ENCODE measurements around the gene PEX26.

The PEX26 gene

GRCh38 chr22:18108187-18108586 lies 30.4 kb downstream of the PEX26 start:
- Histone ChIP-seq H2BK120ac (ENCODE audit: low read depth, low read length) (no peak overlapping the region), H3K4me1 (ENCODE audit: control insufficient read depth, insufficient read depth, low read depth, low read length) (peaks cover 22% of the 10 kb centered on the region), H3K79me1 (replicated peaks; ENCODE audit: low read length, poor library complexity, severe bottlenecking) (no peaks in the 10 kb centered on the region), H3K27me3 (ENCODE audit: control insufficient read depth in 1 of 2, insufficient read depth in 1 of 2, low read length in 2 of 2) (peaks cover 23 to 37% of the 10 kb centered on the region in 2 experiments), H3K4me3 (ENCODE audit: insufficient read depth in 1 of 2, low read depth in 1 of 2, low read length in 2 of 2) (no peak overlapping the region), H3K4ac (ENCODE audit: low read depth in 1 of 2, low read length in 2 of 2) (no peak overlapping the region), H3K36me3 (ENCODE audit: control insufficient read depth in 1 of 2, insufficient read depth in 2 of 2, low read depth in 1 of 2, low read length in 2 of 2) (no peaks in the 10 kb centered on the region), H2AFZ (ENCODE audit: low read depth, low read length) (no peak overlapping the region), H4K8ac (ENCODE audit: low read length) (no peak overlapping the region), H3K23ac (ENCODE audit: low read length in 2 of 2) (no peak overlapping the region), H3K14ac (ENCODE audit: low read length in 2 of 2) (no peak overlapping the region), H3K27ac (ENCODE audit: low read length, poor library complexity, severe bottlenecking) (no peak overlapping the region), H4K91ac (ENCODE audit: low read length) (no peak overlapping the region), H3K9ac (ENCODE audit: low read length) (no peak overlapping the region), H3K9me3 (ENCODE audit: control insufficient read depth, low read length) (no peaks in the 10 kb centered on the region), H2AK5ac (ENCODE audit: low read length, severe bottlenecking) (no peak overlapping the region), H2BK5ac (ENCODE audit: low read depth, low read length, poor library complexity, severe bottlenecking) (no peak overlapping the region), H3K18ac (ENCODE audit: low read depth in 1 of 2, low read length in 2 of 2) (no peak overlapping the region), H2BK15ac (ENCODE audit: low read depth, poor library complexity, severe bottlenecking) (no peak overlapping the region), H2BK12ac (ENCODE audit: low read length in 2 of 2) (no peak overlapping the region), H3K4me2 (ENCODE audit: low read length, poor library complexity, severe bottlenecking) (no peak overlapping the region)
- no peak for DNase-seq
- WGBS = 100% methylated on average over 2 of the region's 3 CpGs

GRCh38 chr22:18109410-18110193 lies 31.8 kb downstream of the PEX26 start:
- Histone ChIP-seq H3K18ac (ENCODE audit: low read depth in 1 of 2, low read length in 2 of 2) (no peak overlapping the region), H4K8ac (ENCODE audit: low read length) (no peak overlapping the region), H2BK15ac (ENCODE audit: low read depth, poor library complexity, severe bottlenecking) (no peak overlapping the region), H2AFZ (ENCODE audit: low read depth, low read length) (no peak overlapping the region), H2BK120ac (ENCODE audit: low read depth, low read length) (no peak overlapping the region), H3K9me3 (ENCODE audit: control insufficient read depth, low read length) (no peaks in the 10 kb centered on the region), H3K14ac (ENCODE audit: low read length in 2 of 2) (no peak overlapping the region), H3K27ac (ENCODE audit: low read length, poor library complexity, severe bottlenecking) (no peak overlapping the region), H3K23ac (ENCODE audit: low read length in 2 of 2) (peak overlapping the region in 1 of 2 experiments; percentile 73), H2AK5ac (ENCODE audit: low read length, severe bottlenecking) (no peak overlapping the region), H3K4me1 (ENCODE audit: control insufficient read depth, insufficient read depth, low read depth, low read length) (peaks cover 18% of the 10 kb centered on the region), H3K4ac (ENCODE audit: low read depth in 1 of 2, low read length in 2 of 2) (no peak overlapping the region), H3K36me3 (ENCODE audit: control insufficient read depth in 1 of 2, insufficient read depth in 2 of 2, low read depth in 1 of 2, low read length in 2 of 2) (no peaks in the 10 kb centered on the region), H3K9ac (ENCODE audit: low read length) (no peak overlapping the region), H3K4me3 (ENCODE audit: insufficient read depth in 1 of 2, low read depth in 1 of 2, low read length in 2 of 2) (peak overlapping the region in 1 of 2 experiments; percentile 68), H3K4me2 (ENCODE audit: low read length, poor library complexity, severe bottlenecking) (peak overlapping the region; percentile 87), H4K91ac (ENCODE audit: low read length) (no peak overlapping the region), H2BK12ac (ENCODE audit: low read length in 2 of 2) (no peak overlapping the region), H3K79me1 (replicated peaks; ENCODE audit: low read length, poor library complexity, severe bottlenecking) (no peaks in the 10 kb centered on the region), H3K27me3 (ENCODE audit: control insufficient read depth in 1 of 2, insufficient read depth in 1 of 2, low read length in 2 of 2) (peaks cover 29 to 40% of the 10 kb centered on the region in 2 experiments), H2BK5ac (ENCODE audit: low read depth, low read length, poor library complexity, severe bottlenecking) (no peak overlapping the region)
- no peak for DNase-seq
- WGBS = 72% methylated on average over 14 of the region's 14 CpGs

GRCh38 chr22:18110194-18110953 lies 32.6 kb downstream of the PEX26 start, which contains the start of gene TUBA8:
TUBA8 (plus strand) TSS chr22:18110809; CDS start chr22:18110866, 57 bp downstream.
- no peak within 1 kb of the TSS for H4K91ac ChIP-seq (ENCODE audit: low read length)
- peak within 1 kb of the TSS in 1 of 2 experiments; percentile 23 for H3K18ac ChIP-seq (ENCODE audit: low read depth in 1 of 2, low read length in 2 of 2)
- peaks cover 29 to 40% of the 10 kb centered on the region in 2 experiments for H3K27me3 ChIP-seq (ENCODE audit: control insufficient read depth in 1 of 2, insufficient read depth in 1 of 2, low read length in 2 of 2)
- no peak within 1 kb of the TSS for H4K8ac ChIP-seq (ENCODE audit: low read length)
- no peak within 1 kb of the TSS for H3K27ac ChIP-seq (ENCODE audit: low read length, poor library complexity, severe bottlenecking)
- no peak within 1 kb of the TSS for H2AFZ ChIP-seq (ENCODE audit: low read depth, low read length)
- no peaks in the 10 kb centered on the region for H3K79me1 ChIP-seq (replicated peaks; ENCODE audit: low read length, poor library complexity, severe bottlenecking)
- H2BK15ac ChIP-seq (ENCODE audit: low read depth, poor library complexity, severe bottlenecking) = no peak within 1 kb of the TSS
- no peaks in the 10 kb centered on the region for H3K9me3 ChIP-seq (ENCODE audit: control insufficient read depth, low read length)
- H3K4me3 ChIP-seq (ENCODE audit: insufficient read depth in 1 of 2, low read depth in 1 of 2, low read length in 2 of 2) = peak within 1 kb of the TSS; percentile 41 to 68
- WGBS = 5% methylated on average over 69 of the region's 72 CpGs
- H2BK120ac ChIP-seq (ENCODE audit: low read depth, low read length) = no peak within 1 kb of the TSS
- no peak within 1 kb of the TSS for H2BK5ac ChIP-seq (ENCODE audit: low read depth, low read length, poor library complexity, severe bottlenecking)
- H3K14ac ChIP-seq (ENCODE audit: low read length in 2 of 2) = no peak within 1 kb of the TSS
- H3K4me2 ChIP-seq (ENCODE audit: low read length, poor library complexity, severe bottlenecking) = peak within 1 kb of the TSS; percentile 87
- no peak within 1 kb of the TSS for H2AK5ac ChIP-seq (ENCODE audit: low read length, severe bottlenecking)
- peak within 1 kb of the TSS in 1 of 2 experiments; percentile 73 for H3K23ac ChIP-seq (ENCODE audit: low read length in 2 of 2)
- peak within 1 kb of the TSS; percentile 57 for H3K9ac ChIP-seq (ENCODE audit: low read length)
- no peaks in the 10 kb centered on the region for H3K36me3 ChIP-seq (ENCODE audit: control insufficient read depth in 1 of 2, insufficient read depth in 2 of 2, low read depth in 1 of 2, low read length in 2 of 2)
- H2BK12ac ChIP-seq (ENCODE audit: low read length in 2 of 2) = no peak within 1 kb of the TSS
- H3K4me1 ChIP-seq (ENCODE audit: control insufficient read depth, insufficient read depth, low read depth, low read length) = peaks cover 18% of the 10 kb centered on the region
- no peak within 1 kb of the TSS for H3K4ac ChIP-seq (ENCODE audit: low read depth in 1 of 2, low read length in 2 of 2)
- peak; percentile 21 for DNase-seq

All from mesenchymal stem cell (in vitro differentiated cells and primary cell).